ENCODE data around the gene MFAP5.

DNA sequence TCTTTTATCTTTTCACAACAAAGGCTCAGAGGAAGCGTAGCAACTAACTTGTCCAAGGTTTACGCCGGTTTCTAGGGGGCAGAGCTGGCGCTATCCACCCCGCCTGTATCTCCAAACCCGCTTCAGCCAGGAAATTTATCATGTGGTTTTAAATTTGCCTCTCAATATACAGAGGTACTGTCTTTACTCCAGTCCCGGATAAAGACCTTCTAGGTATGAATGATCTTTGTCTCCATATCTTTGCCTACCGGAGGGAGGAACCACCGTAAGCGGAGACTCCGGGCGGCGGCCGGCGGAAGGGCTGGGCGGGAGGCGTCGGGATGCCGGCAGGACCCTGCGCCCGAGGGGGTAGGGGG lies 34.5 kb upstream of the MFAP5 start:
- TF ChIP-seq CTCF (IDR thresholded peaks at IDR 0.05; ENCODE audit: low read length) = no peak; the same call in 1 of the 2 replicates
- no peak for TF ChIP-seq EZH2 (IDR thresholded peaks at IDR 0.05; ENCODE audit: borderline replicate concordance, low read length)
